DOHH2 (cell line): Measurements from ENCODE around the gene GAS2.

ENCODE experiments used
- EZH2phosphoT487 ChIP-seq: fragments of 200-600 bp; sonication (generic); IDR thresholded peaks from 2 replicates; pipeline ENCODE4 v1.6.1; 2017; ENCODE audit warnings: borderline replicate concordance, mild to moderate bottlenecking, antibody characterized with exemption, low read length, moderate library complexity, mixed read lengths
- TF ChIP-seq, protein P1 (sequence below): fragments of 200-600 bp; sonication (generic); IDR thresholded peaks from one replicate; pipeline ENCODE4 v1.5.1; 2014; ENCODE audit warnings: antibody characterized with exemption, mild to moderate bottlenecking, low read depth, low read length; ENCODE audit not compliant: poor library complexity, severe bottlenecking

- TF ChIP-seq, protein P1, sequence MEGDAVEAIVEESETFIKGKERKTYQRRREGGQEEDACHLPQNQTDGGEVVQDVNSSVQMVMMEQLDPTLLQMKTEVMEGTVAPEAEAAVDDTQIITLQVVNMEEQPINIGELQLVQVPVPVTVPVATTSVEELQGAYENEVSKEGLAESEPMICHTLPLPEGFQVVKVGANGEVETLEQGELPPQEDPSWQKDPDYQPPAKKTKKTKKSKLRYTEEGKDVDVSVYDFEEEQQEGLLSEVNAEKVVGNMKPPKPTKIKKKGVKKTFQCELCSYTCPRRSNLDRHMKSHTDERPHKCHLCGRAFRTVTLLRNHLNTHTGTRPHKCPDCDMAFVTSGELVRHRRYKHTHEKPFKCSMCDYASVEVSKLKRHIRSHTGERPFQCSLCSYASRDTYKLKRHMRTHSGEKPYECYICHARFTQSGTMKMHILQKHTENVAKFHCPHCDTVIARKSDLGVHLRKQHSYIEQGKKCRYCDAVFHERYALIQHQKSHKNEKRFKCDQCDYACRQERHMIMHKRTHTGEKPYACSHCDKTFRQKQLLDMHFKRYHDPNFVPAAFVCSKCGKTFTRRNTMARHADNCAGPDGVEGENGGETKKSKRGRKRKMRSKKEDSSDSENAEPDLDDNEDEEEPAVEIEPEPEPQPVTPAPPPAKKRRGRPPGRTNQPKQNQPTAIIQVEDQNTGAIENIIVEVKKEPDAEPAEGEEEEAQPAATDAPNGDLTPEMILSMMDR: no peak
- TF ChIP-seq EZH2phosphoT487: no peak
Measured at GRCh38 chr11:22795914-22796313, 129.5 kb downstream of the GAS2 start.
